ENCODE results near the gene DSCAML1.

DNA sequence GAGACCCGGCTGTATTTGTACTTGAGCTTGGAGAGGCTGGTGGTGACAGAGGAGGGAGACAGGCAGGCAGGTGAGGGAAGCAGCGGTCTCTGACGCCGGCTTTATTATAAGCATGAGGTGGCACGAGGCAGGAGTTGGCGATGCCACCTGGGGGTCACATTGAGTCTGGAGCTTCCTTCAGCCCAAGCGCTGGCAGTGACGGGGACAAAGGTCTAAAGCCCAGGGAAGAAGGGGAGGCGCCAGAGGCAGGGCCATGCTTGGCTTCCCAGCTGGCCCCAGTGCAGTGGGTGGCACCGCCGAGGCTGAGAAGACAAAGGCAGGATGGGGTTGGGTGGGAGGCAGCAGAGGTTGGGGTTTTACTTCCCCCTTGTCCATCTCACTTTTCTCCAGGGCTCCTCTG lies 23.1 kb upstream of the DSCAML1 start:
- no peak for TF ChIP-seq FOXA1 (IDR thresholded peaks at IDR 0.05)
- no peak for TF ChIP-seq HDGF (IDR thresholded peaks at IDR 0.05; ENCODE audit: borderline replicate concordance)
